ENCODE measurements around the gene USP47.

DNA sequence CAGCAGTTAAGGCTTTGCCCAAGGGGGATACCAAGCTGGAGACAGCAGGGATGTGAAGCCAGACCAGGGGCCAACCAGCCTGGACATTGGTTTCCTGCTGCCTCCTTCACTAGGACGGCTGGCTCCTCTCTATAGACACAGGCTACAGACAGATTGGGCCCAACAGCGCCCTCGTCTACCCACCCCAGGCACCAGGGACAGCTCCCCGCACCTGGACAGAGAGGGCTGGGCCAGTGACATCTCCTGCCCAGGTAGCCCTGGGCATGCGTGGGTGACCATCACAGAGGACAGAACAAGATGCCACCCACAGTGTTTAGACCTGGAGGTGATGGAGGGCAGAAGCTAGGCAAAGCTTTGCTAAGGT, 165.4 kb downstream of the USP47 start:
- TF ChIP-seq, protein P1, sequence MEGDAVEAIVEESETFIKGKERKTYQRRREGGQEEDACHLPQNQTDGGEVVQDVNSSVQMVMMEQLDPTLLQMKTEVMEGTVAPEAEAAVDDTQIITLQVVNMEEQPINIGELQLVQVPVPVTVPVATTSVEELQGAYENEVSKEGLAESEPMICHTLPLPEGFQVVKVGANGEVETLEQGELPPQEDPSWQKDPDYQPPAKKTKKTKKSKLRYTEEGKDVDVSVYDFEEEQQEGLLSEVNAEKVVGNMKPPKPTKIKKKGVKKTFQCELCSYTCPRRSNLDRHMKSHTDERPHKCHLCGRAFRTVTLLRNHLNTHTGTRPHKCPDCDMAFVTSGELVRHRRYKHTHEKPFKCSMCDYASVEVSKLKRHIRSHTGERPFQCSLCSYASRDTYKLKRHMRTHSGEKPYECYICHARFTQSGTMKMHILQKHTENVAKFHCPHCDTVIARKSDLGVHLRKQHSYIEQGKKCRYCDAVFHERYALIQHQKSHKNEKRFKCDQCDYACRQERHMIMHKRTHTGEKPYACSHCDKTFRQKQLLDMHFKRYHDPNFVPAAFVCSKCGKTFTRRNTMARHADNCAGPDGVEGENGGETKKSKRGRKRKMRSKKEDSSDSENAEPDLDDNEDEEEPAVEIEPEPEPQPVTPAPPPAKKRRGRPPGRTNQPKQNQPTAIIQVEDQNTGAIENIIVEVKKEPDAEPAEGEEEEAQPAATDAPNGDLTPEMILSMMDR (IDR thresholded peaks at IDR 0.05), result no peak
- peak; percentile 74 to 82 for TF ChIP-seq REST (IDR thresholded peaks at IDR 0.05; ENCODE audit: insufficient read depth in 1 of 2, low read depth in 2 of 2, low read length in 1 of 2)

All from Panc1 (cell line).